Activated CD4-positive, alpha-beta memory T cell treated with anti-CD3 and anti-CD28 coated beads, Interleukin-2, amount 10 ng/mL, durations not matched to agents 7 days and 5 days (primary cell): ENCODE results near the gene HOXD12. TPM values are rescaled to one million over a fixed set of nuclear protein-coding genes. Genes with fewer than 3 reads are reported as not detected.

Source experiments
- CTCF ChIA-PET: fragments of 350-600 bp; sonication (Branson Sonifier 250); formaldehyde crosslinking; loops from one replicate; lab custom pipeline; 2021; ENCODE audit warnings: antibody characterized with exemption, inconsistent platforms; lab: Charles Lee
- POLR2A ChIA-PET: fragments of 350-600 bp; sonication (Branson Sonifier 250); formaldehyde crosslinking; loops from one replicate; lab custom pipeline; 2021; ENCODE audit warnings: antibody characterized with exemption; lab: Charles Lee
- DNase-seq: peaks from one replicate; pipeline ENCODE4 v3.0.0-alpha.2; 2020
- H3K27ac Mint-ChIP-seq: one replicate; pipeline ENCODE4 v1.8.0; 2021; ENCODE audit warnings: mild to moderate bottlenecking, mixed read lengths
- H3K27me3 Mint-ChIP-seq: one replicate; pipeline ENCODE4 v1.8.0; 2021; ENCODE audit warnings: mixed read lengths
- H3K36me3 Mint-ChIP-seq: one replicate; pipeline ENCODE4 v1.8.0; 2021; ENCODE audit warnings: low read depth, mixed read lengths
- H3K4me1 Mint-ChIP-seq: one replicate; pipeline ENCODE4 v1.8.0; 2021; ENCODE audit warnings: mixed read lengths
- H3K4me3 Mint-ChIP-seq: one replicate; pipeline ENCODE4 v1.8.0; 2021; ENCODE audit warnings: mild to moderate bottlenecking, mixed read lengths
- H3K9me3 Mint-ChIP-seq: one replicate; pipeline ENCODE4 v1.8.0; 2021; ENCODE audit warnings: mixed read lengths
- total RNA-seq, 2 experiments: library from RNA; stranded (reverse); gene quantifications; one replicate each; pipeline ENCODE4 v1.2.3, GENCODE V29; 2021

The HOXD12 gene, protein sequence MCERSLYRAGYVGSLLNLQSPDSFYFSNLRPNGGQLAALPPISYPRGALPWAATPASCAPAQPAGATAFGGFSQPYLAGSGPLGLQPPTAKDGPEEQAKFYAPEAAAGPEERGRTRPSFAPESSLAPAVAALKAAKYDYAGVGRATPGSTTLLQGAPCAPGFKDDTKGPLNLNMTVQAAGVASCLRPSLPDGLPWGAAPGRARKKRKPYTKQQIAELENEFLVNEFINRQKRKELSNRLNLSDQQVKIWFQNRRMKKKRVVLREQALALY
- total RNA-seq = not detected

GRCh38 chr2:176099728-176100546 is at the start of gene HOXD12:
TSS of gene HOXD12 (plus strand) at chr2:176099795. CDS start at chr2:176099802, 7 bp downstream.
- POLR2A ChIA-PET = no interaction called here

DNA sequence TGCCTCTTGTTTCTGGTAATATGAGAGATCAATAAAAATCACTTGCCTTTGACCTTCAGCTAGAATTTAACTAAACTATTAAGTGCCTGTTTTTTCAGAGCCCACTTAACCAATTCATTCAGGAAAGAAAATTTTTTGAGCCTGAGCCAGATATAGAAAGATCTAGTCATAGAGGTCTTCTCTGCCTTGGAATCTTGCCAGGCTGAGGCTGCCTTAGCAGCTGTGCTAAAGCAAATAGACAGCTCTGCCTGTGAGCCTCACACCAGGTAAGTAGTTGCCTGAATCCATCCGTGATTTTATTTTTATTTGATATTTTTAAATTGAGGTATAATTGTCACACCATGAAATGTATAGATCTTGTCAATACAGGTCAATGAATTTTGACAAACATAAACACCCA is 43.2 kb upstream of the HOXD12 start:
- H3K4me3 Mint-ChIP-seq = no peak overlapping the region
- no peaks in the 10 kb centered on the region for H3K9me3 Mint-ChIP-seq
- no peaks in the 10 kb centered on the region for H3K36me3 Mint-ChIP-seq
- no peak for DNase-seq
- ChIA-PET POLR2A (no interaction called here), CTCF (no interaction called here)
- H3K27me3 Mint-ChIP-seq = peaks cover 40% of the 10 kb centered on the region
- no peak overlapping the region for H3K27ac Mint-ChIP-seq
- H3K4me1 Mint-ChIP-seq = no peaks in the 10 kb centered on the region

More at GRCh38 chr2:176099728-176100546, at the start of gene HOXD12:
- H3K27ac Mint-ChIP-seq = no peak within 1 kb of the TSS
- CTCF ChIA-PET = no interaction called here
- H3K27me3 Mint-ChIP-seq = peaks cover 94% of the 10 kb centered on the region
- no peaks in the 10 kb centered on the region for H3K9me3 Mint-ChIP-seq
- DNase-seq = no peak
- H3K36me3 Mint-ChIP-seq = no peaks in the 10 kb centered on the region
- H3K4me3 Mint-ChIP-seq = no peak within 1 kb of the TSS
- peaks cover 17% of the 10 kb centered on the region for H3K4me1 Mint-ChIP-seq

- Mint-ChIP-seq H3K36me3 (no peaks in the 10 kb centered on the region), H3K4me1 (peaks cover 8% of the 10 kb centered on the region), H3K27me3 (peaks cover 68% of the 10 kb centered on the region), H3K4me3 (no peak overlapping the region), H3K9me3 (no peaks in the 10 kb centered on the region), H3K27ac (no peak overlapping the region)
- CTCF ChIA-PET = interaction anchor here (0.7 to 1.5 kb wide), 4 partner anchors 77 to 588 kb away, joined by 3 to 4 read pairs (median 3); no protein-coding TSS in a partner anchor
- POLR2A ChIA-PET = no interaction called here
- no peak for DNase-seq
These were observed 35.6 kb upstream of the HOXD12 start for GRCh38 chr2:176063958-176064357.

DNA sequence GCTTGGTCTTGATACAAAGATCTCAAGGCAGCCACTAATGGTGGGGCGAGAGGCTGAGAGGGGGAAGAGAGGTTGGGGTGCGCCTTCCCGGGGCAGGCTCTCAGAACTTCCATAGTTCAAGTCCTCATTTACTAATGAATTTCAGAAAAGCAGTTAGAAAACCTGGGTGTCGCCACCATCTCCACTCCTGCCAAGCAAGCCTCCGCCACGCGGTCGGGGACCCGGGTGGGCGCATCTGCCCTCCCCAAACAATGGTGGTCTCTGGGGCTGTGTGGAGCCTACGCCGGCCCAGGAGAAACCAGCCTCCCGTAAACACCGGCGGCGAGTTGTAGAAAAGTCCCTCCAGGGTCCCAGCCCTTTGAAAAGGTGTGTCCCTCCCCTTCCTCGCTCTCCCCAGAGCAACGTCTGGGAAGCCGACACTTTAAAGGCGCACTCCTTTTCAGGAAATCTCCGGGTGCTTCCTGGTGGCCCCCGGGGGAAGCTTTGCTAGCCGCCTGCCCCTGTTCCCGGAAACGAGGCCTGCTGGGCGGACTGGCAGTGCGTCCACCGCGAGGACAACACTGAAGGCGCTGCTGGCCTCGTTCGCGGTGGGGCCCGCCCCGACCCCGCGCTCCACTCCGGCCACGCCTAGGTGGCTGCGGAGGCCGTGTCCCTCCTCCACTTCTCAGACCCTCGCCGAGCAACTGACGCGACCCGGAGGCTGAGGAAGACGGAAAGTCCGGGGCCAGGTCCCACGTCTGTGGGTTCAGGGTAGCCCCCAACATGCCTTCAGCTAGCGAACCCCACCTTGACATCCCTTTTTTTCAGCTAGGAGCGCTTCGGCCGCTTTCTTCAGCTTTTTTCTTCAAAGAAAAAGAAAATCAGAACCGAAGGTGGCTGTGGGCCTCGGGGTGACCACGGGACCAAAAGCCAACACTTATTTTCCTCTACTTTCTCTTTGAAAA is 32.7 kb upstream of the HOXD12 start:
- H3K4me3 Mint-ChIP-seq = no peak overlapping the region
- no peak for DNase-seq
- peaks cover 8% of the 10 kb centered on the region for H3K4me1 Mint-ChIP-seq
- no peaks in the 10 kb centered on the region for H3K9me3 Mint-ChIP-seq
- CTCF ChIA-PET = no interaction called here
- H3K27me3 Mint-ChIP-seq = peaks cover 82% of the 10 kb centered on the region
- H3K36me3 Mint-ChIP-seq = no peaks in the 10 kb centered on the region
- H3K27ac Mint-ChIP-seq = no peak overlapping the region
- POLR2A ChIA-PET = no interaction called here

- peaks cover 8% of the 10 kb centered on the region for H3K4me1 Mint-ChIP-seq
- H3K4me3 Mint-ChIP-seq = no peak overlapping the region
- H3K36me3 Mint-ChIP-seq = no peaks in the 10 kb centered on the region
- H3K27me3 Mint-ChIP-seq = peaks cover 84% of the 10 kb centered on the region
- no peak for DNase-seq
- ChIA-PET CTCF (no interaction called here), POLR2A (no interaction called here)
- no peak overlapping the region for H3K27ac Mint-ChIP-seq
- no peaks in the 10 kb centered on the region for H3K9me3 Mint-ChIP-seq
These were observed 31.8 kb upstream of the HOXD12 start for GRCh38 chr2:176067589-176068418.

DNA sequence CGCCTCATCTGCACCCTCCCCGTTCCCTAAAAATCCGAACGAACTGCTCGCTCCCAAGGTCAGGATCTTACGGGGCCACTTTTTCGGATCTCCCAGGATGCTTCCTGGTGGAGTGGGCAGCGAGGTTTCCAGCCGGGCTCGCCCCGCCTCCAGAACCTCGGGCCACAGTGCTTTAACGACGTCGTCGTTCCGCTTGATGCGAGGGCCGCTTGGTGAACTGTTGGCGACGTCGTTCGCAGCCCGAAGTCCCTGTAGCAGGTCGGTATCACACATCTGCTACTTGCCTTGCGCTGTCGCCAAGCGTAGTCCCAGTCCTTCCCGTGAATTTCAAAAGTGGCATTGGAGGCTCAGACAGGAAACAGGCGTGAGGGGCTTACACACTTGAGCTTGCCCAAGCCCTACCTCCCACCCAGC is 31.2 kb upstream of the HOXD12 start:
- DNase-seq = no peak
- no peaks in the 10 kb centered on the region for H3K9me3 Mint-ChIP-seq
- ChIA-PET POLR2A (no interaction called here), CTCF (no interaction called here)
- no peaks in the 10 kb centered on the region for H3K36me3 Mint-ChIP-seq
- H3K27ac Mint-ChIP-seq = no peak overlapping the region
- H3K4me3 Mint-ChIP-seq = no peak overlapping the region
- peaks cover 86% of the 10 kb centered on the region for H3K27me3 Mint-ChIP-seq
- peaks cover 8% of the 10 kb centered on the region for H3K4me1 Mint-ChIP-seq

GRCh38 chr2:176071330-176072291 is 28.0 kb upstream of the HOXD12 start:
- POLR2A ChIA-PET = no interaction called here
- CTCF ChIA-PET = interaction anchor here (0.6 kb wide), 1 partner anchor 185 kb away, joined by 3 read pairs; no protein-coding TSS in a partner anchor
- Mint-ChIP-seq H3K27ac (no peak overlapping the region), H3K27me3 (peaks cover 89% of the 10 kb centered on the region), H3K4me3 (no peak overlapping the region), H3K36me3 (no peaks in the 10 kb centered on the region), H3K9me3 (no peaks in the 10 kb centered on the region), H3K4me1 (peaks cover 2% of the 10 kb centered on the region)
- DNase-seq = no peak

GRCh38 chr2:176072292-176072669 is 27.3 kb upstream of the HOXD12 start:
- DNase-seq = no peak
- Mint-ChIP-seq H3K36me3 (no peaks in the 10 kb centered on the region), H3K27ac (no peak overlapping the region), H3K27me3 (peaks cover 93% of the 10 kb centered on the region), H3K4me3 (no peak overlapping the region), H3K4me1 (peaks cover 2% of the 10 kb centered on the region), H3K9me3 (no peaks in the 10 kb centered on the region)
- CTCF ChIA-PET = no interaction called here
- POLR2A ChIA-PET = no interaction called here

DNA sequence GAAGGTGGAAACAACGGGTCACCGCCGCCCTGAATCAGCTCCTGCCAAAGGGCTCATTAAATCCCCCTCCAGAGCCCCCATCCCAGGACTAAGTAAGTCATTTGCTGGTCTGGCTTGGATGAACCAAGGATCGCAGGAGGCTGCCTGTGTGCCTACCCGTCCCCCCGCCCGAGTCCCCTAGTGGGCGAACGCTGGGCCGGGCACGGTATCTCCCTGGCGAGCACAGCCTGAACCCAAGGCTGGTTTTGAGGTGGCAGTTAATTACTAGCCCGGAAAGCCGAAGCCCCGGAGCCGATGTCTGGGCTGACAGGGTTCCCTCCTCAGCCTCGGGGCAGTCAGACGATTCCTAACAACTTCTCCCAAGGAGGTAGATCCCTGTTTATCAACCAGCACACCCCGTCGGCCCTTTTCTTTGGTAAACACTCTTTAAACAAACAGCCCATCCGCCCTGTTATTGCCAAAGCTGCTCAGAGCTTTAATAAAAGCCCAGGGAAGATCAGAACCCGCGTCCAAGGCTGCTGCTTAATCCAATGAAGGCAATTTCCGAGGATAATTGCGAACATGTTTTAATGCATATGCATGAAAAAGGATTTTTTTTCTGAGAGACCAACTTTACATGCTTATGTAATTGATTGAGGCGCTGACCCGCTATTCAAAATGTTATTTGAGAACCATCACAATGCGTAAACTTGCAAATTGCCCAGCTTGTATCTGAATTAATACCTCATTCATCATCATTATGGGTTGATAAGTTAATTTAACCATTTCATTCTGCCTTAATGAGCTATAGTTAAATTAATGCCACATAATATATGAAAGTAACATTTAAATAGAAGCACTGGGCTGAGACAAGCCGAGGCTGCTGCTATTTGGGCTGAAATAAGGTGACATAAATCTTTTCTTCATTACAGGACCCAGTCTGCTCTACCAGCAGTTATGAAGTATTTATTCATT is 26.4 kb upstream of the HOXD12 start:
- H3K4me3 Mint-ChIP-seq = no peak overlapping the region
- CTCF ChIA-PET = interaction anchor here (0.5 to 1.1 kb wide), 2 partner anchors 54 to 98 kb away, joined by 3 to 4 read pairs; no protein-coding TSS in a partner anchor
- no peak for DNase-seq
- H3K9me3 Mint-ChIP-seq = no peaks in the 10 kb centered on the region
- peaks cover 87% of the 10 kb centered on the region for H3K27me3 Mint-ChIP-seq
- no peak overlapping the region for H3K27ac Mint-ChIP-seq
- peaks cover 2% of the 10 kb centered on the region for H3K4me1 Mint-ChIP-seq
- H3K36me3 Mint-ChIP-seq = no peaks in the 10 kb centered on the region
- POLR2A ChIA-PET = interaction anchor here (0.8 kb wide), 1 partner anchor 48 kb away, joined by 3 read pairs; no protein-coding TSS in a partner anchor

- peaks cover 85% of the 10 kb centered on the region for H3K27me3 Mint-ChIP-seq
- H3K27ac Mint-ChIP-seq = no peak overlapping the region
- H3K4me3 Mint-ChIP-seq = no peak overlapping the region
- POLR2A ChIA-PET = no interaction called here
- no peaks in the 10 kb centered on the region for H3K9me3 Mint-ChIP-seq
- DNase-seq = no peak
- CTCF ChIA-PET = no interaction called here
- H3K4me1 Mint-ChIP-seq = peaks cover 9% of the 10 kb centered on the region
- H3K36me3 Mint-ChIP-seq = peaks cover 10% of the 10 kb centered on the region
These were observed 24.6 kb upstream of the HOXD12 start for GRCh38 chr2:176074919-176075425.
